NCI-H510A (cell line): ENCODE results near the gene UBE2F.

ENCODE experiments used
- DNase-seq: peaks from one replicate; lab custom pipeline; 2025; lab: John Stamatoyannopoulos, UW

UBE2F gene, protein sequence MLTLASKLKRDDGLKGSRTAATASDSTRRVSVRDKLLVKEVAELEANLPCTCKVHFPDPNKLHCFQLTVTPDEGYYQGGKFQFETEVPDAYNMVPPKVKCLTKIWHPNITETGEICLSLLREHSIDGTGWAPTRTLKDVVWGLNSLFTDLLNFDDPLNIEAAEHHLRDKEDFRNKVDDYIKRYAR

GRCh38 chr2:237966565-237967462 lies at the start of gene UBE2F:
TSS of gene UBE2F (plus strand) at chr2:237967014. CDS start at chr2:237973108, 6,094 bp downstream.
- DNase-seq = peak; percentile 93

GRCh38 chr2:237917696-237918374 lies 49.0 kb upstream of the UBE2F start:
- DNase-seq = no peak

DNA sequence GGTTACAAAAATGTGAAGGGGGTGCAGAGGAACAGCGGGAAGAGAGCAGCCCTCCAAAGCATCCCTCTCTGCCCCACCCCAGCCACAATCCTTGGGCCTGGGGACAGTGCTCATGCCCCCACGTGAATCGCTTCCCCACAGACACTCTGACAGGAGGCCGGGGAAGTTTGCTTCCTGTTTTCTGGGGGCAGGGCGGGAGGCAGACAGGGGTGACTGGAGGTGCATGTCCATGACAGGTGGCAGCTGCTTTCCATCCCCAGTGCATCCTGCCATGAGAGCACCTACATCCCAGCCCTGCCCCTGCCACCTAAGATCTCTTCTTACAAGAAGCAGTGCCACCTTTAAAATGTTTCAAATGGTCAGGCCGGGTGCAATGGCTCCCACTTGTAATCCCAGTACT lies 47.2 kb upstream of the UBE2F start:
- DNase-seq = no peak

- no peak for DNase-seq
Measured at GRCh38 chr2:237920673-237921072, 46.1 kb upstream of the UBE2F start.

DNA sequence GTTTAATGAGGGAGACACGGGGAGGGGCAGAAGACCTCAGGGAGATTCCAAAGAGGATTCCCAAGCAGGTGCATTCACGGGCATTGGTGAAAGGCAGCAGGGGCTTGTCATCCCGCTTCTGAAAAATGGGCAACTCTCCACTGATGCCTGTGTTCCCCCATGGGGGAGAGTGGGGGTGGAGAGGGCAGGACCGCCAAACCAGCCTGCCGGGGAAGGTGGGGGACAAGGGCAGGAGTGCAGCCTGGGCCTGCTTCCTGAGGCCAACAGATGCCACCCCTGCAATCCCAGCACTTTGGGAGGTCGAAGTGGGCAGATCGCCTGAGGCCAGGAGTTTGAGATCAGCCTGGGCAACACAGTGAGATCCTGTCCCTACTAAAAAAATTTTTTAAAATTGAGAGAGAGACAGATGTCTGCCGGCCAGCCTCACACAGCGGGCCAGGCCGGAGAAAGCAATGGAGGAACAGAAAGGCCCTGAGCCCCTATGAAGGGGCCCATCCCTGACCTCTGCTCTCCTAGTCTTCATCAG lies 44.8 kb upstream of the UBE2F start:
- no peak for DNase-seq

DNA sequence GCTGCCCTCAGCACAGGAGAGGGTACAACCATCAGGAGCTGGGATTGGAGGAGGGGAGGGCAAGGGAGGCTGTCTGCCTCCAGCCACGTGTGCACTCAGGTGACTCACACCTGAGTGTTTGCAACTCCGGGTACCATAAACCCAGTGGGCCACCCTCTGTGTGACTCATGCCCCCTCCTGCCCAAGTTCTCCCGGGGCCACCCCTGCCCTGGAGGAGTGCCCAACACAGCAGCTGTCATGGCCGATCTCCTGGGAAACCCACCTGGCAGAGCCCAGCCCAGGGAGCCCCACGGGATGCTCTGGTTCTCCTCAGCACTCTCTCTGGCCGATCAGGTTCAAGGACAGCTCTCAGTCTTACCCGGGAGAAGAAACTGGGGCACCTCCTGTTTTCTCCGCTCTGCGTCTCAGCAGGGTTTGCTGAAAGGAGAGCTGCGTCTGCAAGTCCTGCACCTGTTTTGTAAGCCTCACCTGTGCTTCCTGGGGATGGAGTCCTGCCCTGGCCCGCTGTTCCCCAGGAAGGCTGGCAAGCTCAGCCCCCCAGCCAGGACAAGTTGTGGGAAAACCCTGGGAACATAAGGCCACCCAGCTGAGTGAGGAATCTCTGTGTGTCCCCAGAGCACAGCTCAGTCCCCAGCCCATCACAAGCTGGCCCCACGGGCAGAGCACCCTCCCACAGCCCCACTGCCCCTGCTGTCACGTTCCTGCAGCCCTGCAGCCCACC lies 44.0 kb upstream of the UBE2F start:
- no peak for DNase-seq

DNA sequence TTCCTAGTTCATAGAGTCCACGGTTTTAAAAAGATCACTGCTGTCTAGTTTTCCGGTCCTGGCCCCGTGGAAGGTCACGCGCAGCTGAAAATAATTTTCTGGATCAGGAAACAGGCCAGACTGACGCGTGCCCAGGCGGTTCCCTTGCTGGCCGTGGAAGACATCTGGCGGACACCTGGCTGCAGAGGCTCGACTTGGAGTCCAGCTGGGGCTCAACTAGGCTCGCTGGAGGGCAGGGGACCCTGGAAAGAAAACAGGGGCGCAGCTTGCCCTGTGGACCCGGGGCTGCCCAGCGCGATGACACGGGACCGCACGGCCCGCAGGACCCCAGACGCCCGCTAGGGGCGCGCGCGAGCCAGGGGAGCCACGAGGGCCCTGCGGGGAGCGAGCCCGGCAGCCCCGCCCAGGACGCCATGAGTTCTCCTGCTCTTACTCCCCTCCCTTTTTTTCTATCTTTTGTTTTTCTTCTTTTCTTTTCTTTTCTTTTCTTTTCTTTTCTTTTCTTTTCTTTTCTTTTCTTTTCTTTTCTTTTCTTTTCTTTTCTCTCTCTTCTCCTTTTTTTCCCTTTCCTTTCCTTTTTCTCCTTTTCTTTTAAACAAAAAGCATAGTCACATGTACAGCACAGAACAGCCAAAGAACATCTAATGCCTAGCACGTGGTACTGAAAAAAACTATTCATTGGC lies 43.2 kb upstream of the UBE2F start:
- no peak for DNase-seq

DNA sequence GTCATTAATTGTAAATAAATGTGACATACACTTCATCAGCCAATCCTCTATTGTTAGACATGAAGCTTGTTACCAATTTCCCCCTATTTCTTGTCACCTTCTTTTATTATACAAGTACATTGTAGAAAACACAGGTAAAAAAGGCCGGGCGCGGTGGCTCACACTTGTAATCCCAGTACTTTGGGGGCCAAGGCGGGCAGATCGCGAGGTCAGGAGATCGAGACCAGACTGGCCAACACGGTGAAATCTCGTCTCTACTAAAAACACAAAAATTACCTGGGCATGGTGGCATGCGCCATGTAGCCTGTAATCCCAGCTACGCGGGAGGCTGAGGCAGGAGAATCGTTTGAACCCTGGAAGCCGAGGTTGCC lies 42.7 kb upstream of the UBE2F start:
- no peak for DNase-seq

- DNase-seq = no peak
Measured at GRCh38 chr2:237927135-237927534, 39.7 kb upstream of the UBE2F start.

DNA sequence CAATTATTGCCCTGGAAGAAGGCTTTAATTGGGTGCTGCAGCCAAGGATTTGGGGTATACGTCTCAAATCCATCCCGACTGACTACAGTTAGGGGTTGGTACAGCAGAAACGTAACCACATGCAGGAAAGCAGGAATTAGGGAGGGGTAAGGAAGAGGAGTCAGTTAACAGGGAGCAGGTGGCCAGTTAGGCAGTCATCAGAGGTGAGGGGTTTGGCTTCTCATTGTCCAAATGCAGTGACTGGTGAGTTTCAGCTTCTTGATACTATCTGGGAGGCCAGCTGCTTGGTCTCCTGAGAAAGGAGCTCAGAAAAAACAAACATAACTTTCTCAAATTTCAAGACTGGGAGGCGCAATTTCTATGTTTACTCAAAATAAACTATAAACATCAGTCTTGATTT lies 38.8 kb upstream of the UBE2F start:
- DNase-seq = no peak

DNA sequence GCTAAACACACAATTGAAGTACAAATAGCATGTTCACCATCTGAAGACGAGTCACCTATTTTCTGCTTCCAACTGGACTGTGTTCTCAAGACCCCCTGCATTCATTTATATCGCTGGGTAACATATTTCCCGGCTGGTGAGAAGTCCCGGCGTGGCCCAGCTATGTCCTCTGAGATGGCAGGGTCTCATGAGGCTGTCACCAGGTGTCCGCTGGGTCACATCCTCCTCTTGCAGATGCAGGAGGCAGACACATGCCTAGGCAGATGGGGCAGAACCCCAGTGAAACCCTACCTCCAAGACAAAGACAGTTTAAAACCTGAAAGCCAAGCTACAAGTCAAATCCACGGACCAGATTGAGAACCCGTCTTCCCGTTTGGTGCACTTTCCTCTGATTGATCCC lies 36.8 kb upstream of the UBE2F start:
- no peak for DNase-seq

- peak; percentile 44 for DNase-seq
Measured at GRCh38 chr2:237931205-237931721, 35.6 kb upstream of the UBE2F start.

GRCh38 chr2:237932731-237933131 lies 34.1 kb upstream of the UBE2F start:
- no peak for DNase-seq

GRCh38 chr2:237934186-237934585 lies 32.6 kb upstream of the UBE2F start:
- DNase-seq = no peak

- no peak for DNase-seq
Measured at GRCh38 chr2:237935740-237936452, 30.9 kb upstream of the UBE2F start.

DNA sequence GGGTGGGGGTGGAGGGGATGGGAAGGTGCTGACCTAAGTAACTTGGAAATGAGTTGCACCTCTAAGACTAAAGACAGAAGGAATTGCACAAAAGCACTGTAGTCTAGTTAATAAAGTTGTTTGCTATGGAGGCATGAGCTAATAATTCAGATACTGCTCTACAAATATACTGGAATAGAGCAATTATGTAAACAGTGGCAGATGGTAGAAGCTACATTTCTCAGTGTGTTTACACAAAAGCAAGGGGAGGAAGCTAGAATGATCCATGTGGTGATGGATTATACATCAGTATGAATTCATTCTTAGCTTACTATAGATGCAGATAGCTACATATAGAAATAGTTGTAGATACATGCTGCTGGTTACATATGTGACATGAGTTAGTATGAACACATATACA lies 27.6 kb upstream of the UBE2F start:
- no peak for DNase-seq

DNA sequence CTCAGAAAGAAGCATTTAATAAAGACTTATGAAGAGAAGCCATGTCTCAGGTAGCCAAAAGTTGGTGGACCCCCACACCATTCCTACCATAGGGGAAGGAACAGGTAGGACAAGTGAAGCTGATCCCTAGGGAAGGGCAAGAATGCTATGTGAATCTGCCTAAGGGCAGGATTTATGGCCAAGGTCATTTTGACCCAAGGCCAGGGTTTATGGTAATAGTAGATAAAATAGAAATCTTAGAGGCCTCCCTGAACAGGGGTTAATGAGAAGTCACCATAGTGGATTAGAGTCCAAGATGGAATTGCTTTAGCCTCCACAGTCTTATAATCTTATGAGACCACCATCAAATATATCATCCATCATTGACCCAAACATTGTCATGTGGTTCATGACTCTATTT lies 26.0 kb upstream of the UBE2F start:
- no peak for DNase-seq

GRCh38 chr2:237941239-237941638 lies 25.6 kb upstream of the UBE2F start:
- no peak for DNase-seq

DNA sequence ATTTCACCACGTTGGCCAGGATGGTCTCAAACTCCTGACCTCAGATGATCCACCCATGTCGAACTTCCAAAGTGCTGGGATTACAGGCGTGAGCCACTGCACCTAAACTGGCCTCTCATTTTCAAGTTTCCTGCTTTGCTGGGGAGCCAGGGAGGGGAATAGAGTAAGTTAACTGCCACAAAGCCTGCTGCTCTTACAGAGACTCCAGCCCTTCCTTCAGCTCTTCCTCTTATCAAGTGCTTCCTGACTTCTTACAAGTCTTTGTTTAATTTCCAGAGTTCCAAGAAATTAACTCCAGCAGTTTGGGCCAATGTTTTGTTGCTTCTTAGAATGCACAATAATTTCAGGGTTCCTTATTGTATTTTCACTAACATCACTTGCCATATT lies 24.3 kb upstream of the UBE2F start:
- no peak for DNase-seq

DNA sequence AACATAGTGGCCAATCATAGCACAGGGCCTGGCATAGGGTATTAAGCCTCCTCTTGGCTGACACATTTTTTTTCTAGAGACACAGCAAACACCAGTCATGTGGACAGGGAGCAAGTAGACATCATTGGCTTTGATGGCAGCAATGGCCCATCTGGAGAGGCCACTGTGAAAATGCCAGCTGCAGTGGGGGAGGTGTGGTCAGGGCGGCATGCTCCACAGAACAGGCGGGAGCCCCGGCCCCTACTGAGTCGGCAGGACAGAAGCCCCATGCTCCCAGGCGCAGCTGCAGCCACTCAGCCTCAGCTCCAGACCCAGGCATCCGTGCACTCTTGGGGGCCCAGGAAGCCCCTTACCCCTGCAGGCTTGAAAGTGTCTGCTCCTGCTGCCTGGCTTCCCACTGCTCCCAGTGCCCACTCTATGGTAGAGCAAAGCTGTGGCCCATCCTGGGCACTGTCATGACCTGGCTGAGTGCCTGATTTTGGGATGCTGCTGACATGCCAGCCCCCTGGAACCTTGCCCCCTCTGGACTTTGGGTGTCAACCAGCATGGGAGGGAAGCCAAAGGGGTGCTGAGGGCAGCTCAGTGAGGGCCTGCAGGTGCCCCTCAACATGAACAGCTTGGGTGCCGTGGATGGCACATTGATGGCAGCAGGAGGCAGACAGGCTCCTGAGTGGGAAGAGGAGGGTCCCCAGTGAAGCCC lies 23.3 kb upstream of the UBE2F start:
- peak; percentile 68 for DNase-seq
